ENCODE data around the gene ANXA4.

- TF ChIP-seq CTCF (IDR thresholded peaks at IDR 0.05; ENCODE audit: insufficient read depth, low read length) (no peak), POLR2AphosphoS5 (IDR thresholded peaks at IDR 0.05; ENCODE audit: low read depth) (no peak), GABPA (IDR thresholded peaks at IDR 0.05; ENCODE audit: low read depth) (no peak), SPI1 (IDR thresholded peaks at IDR 0.05; ENCODE audit: borderline replicate concordance, low read depth) (no peak), REST (IDR thresholded peaks at IDR 0.05; ENCODE audit: insufficient replicate concordance, low read depth) (no peak)
These were observed 37.5 kb downstream of the ANXA4 start for GRCh38 chr2:69779258-69780001.
